ENCODE data around the gene DLG2.
A peak's percentile ranks its signal among the peaks of the same experiment; 100 is the strongest.
"Not testable (repeated sequence)": the region's sequence is repeated elsewhere in the genome, so short reads cannot be mapped to it uniquely, and the experiment has no call there.

DLG2 gene

DNA sequence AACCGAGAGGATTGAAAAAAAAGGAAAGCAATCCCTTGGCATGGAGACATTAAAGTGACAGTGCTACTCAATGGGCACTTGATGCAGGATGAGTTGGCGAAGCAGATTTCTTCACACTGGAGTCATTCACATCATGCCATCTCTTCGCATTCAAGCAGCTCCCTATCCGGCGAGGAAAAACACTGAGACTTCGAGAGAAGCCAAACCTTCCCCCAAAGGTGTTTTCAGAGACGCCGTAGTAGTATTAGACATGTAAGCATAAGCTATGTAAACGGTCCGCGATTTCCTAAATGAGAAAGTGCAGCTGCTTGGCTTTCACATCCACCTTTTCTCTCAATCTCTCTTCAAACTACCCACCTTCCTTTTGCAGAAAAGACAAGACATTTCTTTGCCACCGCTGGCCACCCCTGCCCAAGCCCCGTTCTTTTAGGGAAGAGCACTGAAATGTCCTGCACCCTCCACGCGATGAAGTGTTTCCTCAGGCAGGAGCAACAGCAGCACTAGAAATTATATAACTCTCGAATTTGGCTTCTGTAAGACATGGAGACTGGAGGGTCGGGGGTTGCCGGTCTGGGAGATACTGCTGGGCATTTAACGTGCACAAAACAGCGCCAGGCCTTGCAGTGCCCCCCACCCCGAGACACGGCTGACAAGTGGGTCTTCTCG, at the start of gene DLG2:
TSS of gene DLG2 (minus strand) at position 13 of the 666 bp plus-strand sequence.
- no peak for DNase-seq

DNA sequence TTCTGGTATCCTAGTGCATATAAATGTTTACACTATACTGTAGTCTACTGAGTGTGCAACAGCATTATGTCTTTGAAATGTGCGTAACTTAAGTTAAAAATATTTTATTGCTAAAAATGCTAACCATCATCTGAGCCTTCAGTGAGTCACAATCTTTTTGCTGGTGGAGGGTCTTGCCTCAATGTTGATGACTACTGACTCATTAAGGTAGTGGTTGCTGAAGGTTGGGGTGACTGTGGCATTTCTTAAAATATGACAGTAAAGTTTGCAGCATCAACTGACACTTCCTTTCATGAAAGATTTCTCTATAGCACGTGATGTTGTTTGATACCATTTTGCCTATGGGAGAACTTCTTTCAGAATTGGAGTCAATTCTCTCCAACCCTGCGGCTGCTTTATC, 46.2 kb upstream of the DLG2 start:
- no peak for DNase-seq

DNA sequence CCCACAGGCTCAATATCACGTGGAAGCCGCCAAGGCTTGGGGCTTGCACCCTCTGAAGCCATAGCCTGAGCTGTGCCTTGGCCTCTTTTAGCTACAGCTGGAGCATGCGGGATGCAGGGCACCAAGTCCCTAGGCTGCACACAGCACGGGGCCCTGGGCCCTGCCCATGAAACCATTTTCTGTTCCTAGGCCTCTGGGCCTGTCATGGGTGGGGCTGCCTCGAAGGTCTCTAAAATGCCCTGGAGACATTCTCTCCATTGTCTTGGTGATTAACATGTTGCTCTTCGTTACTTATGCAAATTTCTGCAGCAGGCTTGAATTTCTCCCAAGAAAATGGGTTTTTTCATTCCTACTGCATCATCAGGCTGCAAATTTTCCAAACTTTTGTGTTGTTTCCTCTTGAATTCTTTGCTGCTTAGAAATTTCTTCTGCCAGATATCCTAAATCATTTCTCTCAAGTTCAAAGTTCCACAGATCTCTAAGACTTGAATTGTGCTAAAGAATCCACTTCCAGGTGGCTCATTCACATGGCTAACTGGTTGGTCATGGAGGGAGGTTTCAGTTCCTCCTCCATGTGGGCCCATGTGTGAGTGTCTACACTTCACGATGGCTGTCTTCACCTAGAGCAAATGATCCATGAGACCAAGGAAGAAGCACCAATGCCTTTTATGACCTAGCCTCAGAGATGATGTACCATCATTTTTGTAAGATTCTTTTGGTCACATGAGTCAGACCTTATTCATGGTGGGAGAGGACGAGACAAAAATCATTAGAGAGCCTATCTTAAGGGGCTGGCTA, 45.2 kb upstream of the DLG2 start:
- DNase-seq, result no peak

DNA sequence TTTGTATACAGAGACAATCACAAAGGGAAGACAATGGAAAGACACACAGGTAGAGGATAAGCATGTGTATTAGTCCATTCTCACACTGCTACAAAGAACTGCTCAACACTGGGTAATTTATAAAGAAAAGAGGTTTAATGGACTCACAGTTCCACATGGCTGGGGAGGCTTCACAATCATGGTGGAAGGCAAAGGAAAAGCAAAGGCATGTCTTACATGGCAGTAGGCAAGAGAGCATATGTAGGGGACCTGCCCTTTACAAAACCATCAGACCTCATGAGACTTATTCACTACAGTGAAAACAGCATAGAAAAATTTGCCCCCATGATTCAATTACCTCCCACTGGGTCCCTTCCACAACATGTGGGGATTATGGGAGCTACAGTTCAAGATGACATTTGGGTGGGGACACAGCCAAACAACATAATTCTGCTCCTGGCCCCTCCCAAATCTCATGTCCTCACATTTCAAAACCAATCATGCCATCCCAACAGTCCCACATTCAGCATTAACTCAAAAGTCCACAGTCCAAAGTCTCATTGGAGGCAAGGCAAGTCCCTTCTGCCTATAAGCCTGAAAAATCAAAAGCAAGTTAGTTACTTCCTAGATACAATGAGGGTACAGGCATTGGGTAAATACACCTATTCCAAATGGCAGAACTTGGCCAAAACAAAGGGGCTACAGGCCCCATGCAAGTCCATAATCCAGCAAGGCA, 44.0 kb upstream of the DLG2 start:
- DNase-seq, result not testable (repeated sequence)

DNA sequence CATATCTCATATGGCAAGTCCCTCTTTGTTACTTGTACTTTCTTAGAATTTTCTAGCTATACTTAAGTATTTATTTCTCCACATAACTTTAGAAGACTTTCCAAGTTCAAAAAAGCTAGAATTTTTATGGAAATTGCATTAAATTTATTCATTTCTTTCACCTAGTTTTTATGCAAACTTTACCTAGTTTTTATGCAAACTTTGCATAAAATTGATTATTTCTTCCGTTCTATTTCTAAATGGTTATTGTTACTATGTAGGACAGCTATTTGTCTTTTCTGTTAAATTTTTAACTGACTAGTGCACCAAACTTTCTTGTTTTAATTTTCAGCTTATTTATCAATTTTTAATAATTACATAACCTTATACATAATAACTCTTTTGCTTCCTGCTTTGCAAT, 41.0 kb upstream of the DLG2 start:
- DNase-seq, result no peak

DNA sequence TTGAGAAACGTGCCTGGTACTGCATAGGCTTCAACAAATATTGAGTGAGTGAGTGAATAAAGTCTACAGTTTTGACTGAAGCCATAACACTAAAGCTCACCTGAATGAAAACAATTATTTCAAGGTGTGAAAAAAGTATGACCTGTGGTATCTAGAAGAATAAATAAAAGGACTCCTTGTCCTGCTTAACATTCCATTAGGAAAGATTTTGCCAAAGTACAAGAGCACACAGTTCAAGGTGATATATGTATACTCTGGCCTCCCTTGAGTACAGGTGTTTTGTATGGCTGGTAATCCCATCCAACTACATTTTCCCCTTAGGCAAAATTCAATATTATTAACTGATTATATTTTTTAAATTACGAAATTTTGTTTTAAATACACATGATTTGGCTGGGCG, 39.5 kb upstream of the DLG2 start:
- DNase-seq, result no peak

DNA sequence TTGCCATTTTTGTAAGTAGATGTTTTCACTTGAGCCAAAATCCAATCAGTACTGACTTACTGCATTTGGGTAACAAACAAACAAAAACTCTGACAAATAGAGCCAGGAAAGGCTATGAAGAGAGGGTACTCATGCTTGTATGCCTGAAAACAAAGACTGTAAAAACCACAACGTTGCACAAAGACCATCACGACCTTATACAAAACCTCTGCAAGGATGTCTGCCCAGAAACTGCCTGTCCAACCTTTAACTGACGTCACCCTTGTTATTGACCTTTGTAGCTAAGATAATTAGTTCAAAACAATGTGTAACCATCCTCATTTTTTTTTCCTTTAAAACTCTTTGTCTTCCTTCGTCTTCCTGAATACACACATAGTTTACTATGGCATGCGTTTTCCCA, 38.6 kb upstream of the DLG2 start:
- no peak for DNase-seq

DNA sequence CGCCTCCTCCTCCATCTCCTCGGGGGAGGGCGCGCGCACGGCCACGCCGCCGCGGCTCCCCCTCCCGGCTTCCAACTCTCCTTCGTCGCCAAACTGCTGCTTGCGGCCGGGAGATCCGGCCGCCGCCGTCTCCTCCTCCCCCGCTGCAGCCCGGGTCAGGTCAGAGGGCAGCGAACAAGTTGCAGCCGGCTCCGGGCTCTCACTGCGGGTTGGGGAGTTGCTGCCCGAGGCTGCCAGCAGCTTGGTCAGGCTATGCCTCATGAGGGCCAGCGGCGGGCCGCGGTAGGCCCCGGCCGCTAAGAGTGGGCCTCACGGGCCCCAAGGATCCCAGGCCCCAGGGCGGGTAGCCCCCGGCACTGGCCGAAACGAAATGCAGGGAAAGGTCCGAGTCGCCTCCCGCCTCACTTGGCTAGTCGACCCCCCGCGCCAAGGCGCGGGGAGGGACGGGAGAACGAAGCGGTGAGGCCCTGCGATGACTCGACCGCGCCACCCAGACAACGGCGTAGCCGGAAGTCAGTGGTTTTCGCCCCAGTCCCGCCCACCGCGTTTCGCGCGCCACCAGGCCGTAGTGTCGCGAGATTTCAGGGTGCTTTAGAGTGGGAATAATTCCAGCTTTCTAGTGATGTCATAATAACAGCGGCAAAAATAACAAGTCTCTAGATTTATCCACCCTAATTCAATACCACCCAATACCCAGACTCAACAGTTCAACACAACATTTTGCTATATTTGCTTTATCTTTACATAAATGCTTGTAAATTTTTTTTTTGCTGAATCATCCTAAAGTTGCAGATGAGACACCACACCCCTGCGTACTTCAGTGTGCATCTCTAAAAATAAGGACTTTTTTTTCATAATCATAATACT, 37.7 kb upstream of the DLG2 start, which contains the start of gene CREBZF:
TSS of gene CREBZF (minus strand) at position 515 of the 867 bp plus-strand sequence. CDS start at position 261, 254 bp downstream.
- peak; percentile 63 for DNase-seq

DNA sequence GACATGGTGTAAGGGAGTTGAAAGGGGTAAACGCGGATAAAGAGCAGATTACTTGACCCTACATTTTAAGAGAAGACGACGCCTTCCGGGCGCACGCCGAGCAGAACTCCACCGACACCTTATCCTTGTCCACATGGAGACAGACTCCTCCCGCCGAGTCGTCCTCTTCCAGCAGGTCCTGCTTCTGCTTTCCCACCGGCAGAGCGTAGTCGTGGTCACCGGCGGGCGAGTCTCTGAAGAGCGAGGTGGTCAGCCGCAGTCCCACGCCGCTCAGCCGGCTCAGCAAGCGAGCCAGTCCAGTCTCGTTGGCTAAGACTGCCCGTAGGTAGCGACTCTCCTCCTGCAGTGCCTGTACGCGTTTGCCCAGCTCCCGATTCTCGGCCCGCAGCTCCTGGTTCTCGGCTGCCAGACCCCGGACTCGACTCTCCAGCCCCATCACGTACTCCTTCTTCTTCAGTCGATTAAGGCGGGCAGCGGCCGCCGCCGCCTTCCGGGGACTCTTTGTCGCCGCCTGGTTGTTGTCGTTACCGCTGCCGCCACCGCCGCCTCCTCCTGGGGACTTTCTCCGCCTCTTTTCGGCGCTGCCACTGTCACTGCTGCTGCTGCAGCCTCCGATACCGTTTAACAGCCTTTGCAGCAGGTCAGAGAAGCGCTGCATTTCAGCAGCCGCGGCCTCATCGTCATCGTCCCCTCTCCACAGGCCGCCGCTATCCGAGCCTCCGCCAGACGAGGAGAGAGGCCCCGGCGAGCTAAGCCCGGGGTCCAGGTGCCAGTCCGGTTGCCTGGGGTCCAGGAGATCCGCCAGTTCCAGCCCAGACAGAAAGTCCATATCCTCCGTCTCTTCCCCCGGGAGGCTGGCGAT, 36.8 kb upstream of the DLG2 start:
- DNase-seq, result no peak

DNA sequence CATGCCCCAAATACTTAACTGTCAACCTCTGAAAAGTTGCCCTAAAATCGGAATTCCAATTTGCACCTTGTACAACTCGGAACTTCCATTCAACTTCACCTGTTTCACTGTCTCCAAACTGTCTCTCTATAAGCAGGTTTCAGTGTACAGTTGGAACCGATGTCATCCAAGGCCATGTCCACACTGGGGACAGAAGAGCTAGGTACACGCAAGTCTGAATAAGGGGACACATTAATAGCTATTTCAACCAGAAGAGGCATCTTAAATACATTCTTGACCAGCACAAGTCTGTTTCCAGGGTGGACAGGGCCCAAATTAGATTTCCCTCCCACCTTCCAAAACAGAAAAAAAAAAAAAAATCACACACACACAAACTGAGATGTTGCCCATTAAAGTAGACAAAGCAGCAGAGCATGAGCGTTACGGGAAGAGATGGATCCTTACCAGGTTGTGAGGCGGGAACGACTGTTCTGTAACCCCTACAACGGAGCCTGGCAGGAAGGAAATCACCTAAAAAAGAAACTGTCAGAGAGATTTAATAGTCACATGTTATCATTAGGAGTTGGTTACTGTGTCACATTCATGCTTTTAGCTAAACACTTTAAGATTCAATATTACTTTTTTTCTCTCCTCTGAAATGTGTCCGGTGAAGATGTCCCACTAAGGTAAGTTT, 36.1 kb upstream of the DLG2 start:
- DNase-seq, result no peak

DNA sequence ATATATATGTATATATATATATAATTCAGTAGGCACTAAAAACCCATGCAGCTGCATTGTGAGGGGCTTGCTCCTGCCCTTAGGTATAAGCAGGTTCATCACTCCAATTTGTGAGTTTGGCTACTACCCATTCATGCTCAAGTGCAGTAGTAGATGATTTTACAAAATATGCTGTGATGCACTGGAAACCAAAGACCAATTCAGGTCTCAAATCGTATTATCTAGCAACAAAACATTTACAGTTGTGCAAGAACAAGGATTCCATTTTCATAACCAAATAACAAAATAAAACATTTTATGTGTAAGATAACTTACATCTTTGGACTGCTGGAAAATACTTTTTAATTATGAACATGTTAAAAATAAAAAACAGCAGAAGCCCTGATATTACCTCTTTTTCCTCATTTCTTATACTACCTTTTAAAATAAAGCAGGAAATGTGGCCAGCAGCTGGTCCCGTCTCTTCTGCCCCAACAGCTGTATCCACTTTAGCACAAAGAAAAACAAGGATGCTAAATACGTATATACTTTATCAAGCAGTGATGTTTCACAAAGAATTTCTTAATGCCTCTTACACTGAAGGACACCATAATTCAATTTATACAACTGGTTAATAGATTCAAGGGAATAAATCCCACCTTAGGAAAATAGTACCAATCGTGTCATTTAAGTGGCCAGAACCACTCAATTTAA, 35.0 kb upstream of the DLG2 start:
- DNase-seq, result no peak

DNA sequence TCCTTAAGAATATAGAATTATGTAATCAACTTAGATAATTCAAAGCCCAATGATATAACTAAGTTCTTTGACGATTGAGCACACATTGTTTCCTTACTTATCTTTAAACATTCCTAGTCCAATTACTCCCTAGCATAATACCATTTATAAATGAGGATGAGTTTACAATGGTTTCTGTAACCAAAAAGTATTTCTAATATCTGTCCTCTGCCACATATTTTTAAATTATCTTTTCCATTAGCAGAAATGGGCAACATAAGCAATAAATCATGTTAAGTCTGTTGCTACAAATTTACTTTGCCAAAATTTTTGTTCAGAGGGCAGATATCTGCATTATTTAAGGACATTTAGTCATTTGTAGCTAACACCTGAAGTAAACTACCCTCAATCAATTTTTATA, 31.0 kb upstream of the DLG2 start:
- no peak for DNase-seq

DNA sequence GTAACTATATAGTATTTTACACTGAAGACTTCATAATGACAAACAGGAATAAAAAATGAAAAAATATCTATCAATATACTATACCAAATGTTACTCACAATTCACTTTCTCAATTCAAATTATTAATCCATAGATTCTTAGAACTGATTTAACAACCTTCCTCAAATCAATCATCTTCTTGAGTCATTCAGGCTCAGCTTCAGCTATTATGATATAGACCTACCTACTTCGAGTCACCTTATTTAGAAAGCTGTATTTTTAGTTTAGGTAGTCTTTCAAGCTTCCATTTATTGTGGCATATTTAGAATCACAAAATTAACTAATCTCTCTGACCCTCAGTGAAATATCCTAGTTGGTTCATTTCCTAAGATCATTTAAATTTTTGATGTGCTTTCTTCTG, 29.6 kb upstream of the DLG2 start:
- no peak for DNase-seq

DNA sequence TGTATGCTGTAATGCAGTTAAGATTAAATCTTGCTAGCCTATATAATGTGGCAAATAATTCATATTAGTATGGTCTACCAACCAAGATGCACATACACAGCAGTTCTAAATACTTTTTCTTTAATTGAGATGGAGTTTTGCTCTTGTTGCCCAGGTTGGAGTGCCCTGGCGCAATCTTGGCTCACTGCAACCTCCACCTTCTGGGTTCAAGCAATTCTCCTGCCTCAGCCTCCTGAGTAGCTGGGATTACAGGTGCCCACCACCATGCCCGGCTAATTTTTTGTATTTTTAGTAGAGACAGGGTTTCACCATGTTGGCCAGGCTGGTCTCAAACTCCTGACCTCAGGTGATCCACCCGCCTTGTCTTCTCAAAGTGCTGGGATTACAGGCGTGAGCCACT, 27.2 kb upstream of the DLG2 start:
- not testable (repeated sequence) for DNase-seq

DNA sequence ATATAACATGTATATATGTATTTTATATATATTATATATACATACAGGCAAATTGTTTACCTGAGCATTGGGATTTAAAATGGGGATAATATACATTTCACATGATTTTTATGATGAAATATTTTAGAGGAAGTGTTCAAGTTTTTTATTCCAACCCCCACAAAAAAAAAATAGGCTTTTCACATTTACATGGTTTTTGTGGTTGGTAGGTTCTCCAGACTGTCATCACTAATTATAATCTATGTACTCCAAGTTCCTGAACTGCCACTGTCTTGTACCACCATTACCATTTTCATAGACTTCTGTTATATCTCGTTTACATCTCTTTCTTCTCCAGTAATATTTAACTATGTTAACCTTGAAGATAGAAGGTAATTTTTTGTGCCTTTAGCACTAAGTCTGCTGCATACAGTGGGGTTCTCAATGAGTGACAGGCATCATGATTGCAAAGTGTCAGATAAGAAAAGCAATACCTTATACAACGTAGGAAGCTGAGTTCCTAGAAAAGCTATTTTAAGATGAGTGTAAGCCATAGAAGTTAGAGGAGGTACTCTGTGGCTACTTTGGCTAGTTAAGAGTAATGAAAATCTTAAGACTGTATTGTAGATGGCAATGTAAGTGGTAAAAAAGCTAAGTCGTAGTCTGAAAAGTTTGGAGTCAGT, 25.8 kb upstream of the DLG2 start:
- DNase-seq, result no peak

DNA sequence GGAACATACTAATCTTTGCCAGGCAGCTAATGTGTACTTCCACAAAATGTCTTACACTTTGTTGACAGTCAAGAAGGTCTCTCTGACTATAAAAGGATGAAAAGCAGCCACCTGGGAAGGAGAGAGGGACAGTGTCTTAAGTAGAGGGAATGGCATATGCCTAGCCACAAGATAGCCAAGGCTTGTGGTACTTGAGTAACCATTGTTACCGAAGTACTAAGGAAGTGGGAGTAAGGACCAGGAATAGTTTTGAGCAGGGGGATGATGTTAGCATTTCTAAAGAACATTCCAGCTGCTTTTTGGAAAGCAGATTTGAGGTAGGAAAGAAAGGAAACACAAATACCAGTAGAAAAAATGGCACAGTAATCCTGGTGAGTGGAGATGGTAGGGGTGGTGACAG, 24.0 kb upstream of the DLG2 start:
- DNase-seq, result no peak

DNA sequence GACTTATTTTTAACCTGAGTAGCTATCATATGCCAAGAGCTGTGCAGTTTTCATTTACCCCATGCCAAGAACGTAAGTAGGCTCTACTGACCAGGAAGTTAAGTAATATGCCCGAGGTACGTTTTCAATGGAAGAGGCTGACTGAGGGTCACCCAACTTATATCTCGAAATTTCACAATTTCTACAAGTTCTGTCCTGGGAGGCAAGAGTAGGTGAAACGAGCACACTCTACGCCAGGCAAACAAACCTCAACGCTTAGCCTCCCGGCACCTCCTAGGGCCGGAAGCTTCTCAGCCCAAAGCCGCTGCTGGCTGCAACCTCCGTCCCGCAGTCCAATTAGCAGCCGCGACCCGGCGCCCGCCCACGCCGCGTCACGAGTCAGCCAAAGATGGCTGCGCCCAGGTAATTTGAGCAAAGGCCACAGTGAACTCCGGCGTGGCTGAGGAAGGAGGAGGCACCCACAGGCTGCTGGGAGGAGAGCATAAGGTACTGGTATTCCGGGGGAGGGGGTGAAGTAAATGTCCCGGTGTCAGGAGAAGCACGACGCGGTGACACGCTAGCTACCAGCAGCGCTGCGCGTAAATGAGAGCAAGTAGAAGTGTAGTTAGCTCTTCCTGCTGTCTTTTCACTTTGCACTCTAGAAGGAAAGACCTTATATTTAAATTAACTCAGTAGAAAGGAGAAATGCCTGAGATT, 20.6 kb upstream of the DLG2 start, which contains the start of gene TMEM126A:
TSS of gene TMEM126A (plus strand) at position 364 of the 696 bp plus-strand sequence. CDS start 2,289 bp downstream, outside the sequence.
- peak; percentile 82 for DNase-seq

DNA sequence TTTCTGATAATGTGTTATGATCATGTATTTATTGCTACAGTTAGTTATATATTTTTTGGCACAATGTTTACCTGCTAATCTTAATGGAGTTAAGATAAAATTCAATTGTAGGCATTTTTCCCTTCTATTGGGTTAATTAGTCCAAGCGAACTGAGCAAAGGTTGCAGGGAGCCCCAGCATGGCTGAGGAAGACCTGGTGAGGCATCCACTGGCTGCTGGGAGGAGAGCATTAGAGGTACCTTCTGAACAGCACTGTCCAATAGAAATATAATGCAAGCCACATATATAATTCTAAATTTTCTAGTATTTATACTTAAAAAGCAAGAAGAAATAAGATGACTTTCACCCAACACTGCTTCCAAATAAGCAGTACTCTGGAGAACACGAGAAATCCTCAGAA, 19.9 kb upstream of the DLG2 start:
- DNase-seq, result no peak

DNA sequence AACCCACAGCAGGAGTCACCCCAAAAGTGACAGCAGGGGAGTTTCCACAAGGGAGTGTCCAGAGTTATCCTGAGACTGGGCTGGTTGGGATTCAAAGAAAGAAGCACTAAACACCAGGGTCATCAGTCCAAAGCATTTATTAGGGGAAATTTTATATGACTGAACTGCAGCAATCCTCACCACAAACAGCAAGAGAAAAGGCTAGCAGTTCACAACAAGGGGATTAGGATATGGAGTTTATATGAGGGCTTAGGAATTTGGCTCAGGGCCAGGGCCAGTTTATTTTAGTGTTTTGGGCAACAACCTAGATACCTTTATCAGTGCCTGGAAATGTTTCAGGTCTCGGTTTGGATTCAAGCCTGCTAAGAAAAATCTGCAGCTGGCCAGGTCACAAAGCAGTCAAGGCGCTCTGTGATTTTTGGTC, 16.1 kb upstream of the DLG2 start:
- no peak for DNase-seq
